Measurements from ENCODE around the gene RPL7A. TPM values are rescaled to one million over a fixed set of nuclear protein-coding genes. Genes with fewer than 3 reads are reported as not detected.

Gene RPL7A
- total RNA-seq, 1 donor from 2014 or later = 977 TPM

- DNase-seq (ENCODE audit: missing footprints) (no peak), ATAC-seq (no peak)
- intact Hi-C loops (cut with DNase I) = no loop called here
Measured at GRCh38 chr9:133396952-133397351, 48.9 kb downstream of the RPL7A start.

- no peak for DNase-seq (ENCODE audit: missing footprints)
- intact Hi-C loops (cut with DNase I) = no loop called here
- no peak for ATAC-seq
Measured at GRCh38 chr9:133397370-133397769, 49.4 kb downstream of the RPL7A start.

- ATAC-seq (no peak), DNase-seq (ENCODE audit: missing footprints) (no peak)
- intact Hi-C loops (cut with DNase I) = no loop called here
Measured at GRCh38 chr9:133397895-133398294, 49.9 kb downstream of the RPL7A start.

- intact Hi-C loops (cut with DNase I) = no loop called here
- DNase-seq (ENCODE audit: missing footprints) = no peak
- no peak for ATAC-seq
Measured at GRCh38 chr9:133400292-133400691, 52.3 kb downstream of the RPL7A start.

Other genes starting within 250 kb of the RPL7A start
- 33.7 TPM for gene RALGDS, start 227.0 kb upstream of the RPL7A start, total RNA-seq
- gene GBGT1, start 184.3 kb upstream of the RPL7A start, total RNA-seq = 8.2 TPM
- gene OBP2B, start 139.0 kb upstream of the RPL7A start, total RNA-seq = not detected
- 1.5 TPM for gene ABO, start 73.0 kb upstream of the RPL7A start, total RNA-seq
- 13.4 TPM for gene SURF6, start 12.0 kb upstream of the RPL7A start, total RNA-seq
- gene MED22, start 87 bp upstream of the RPL7A start, total RNA-seq = 20.8 TPM
- 62.6 TPM for gene SURF1, start 8.3 kb downstream of the RPL7A start, total RNA-seq
- gene SURF2, start 8.3 kb downstream of the RPL7A start, total RNA-seq = 13.2 TPM
- gene SURF4, start 27.8 kb downstream of the RPL7A start, total RNA-seq = 68.4 TPM
- 0.27 TPM for gene STKLD1, start 28.1 kb downstream of the RPL7A start, total RNA-seq
- 18.7 TPM for gene REXO4, start 69.8 kb downstream of the RPL7A start, total RNA-seq
- gene ADAMTS13, start 74.1 kb downstream of the RPL7A start, total RNA-seq = 3.6 TPM
- 13.9 TPM for gene CACFD1, start 111.8 kb downstream of the RPL7A start, total RNA-seq
- 2.7 TPM for gene SLC2A6, start 130.9 kb downstream of the RPL7A start, total RNA-seq
- not detected for gene MYMK, start 176.7 kb downstream of the RPL7A start, total RNA-seq
- 9.5 TPM for gene ADAMTSL2, start 186.5 kb downstream of the RPL7A start, total RNA-seq